GM13977 (cell line): ENCODE measurements around the gene IFITM10.

ENCODE experiments used
- DNase-seq: peaks from one replicate; pipeline ENCODE4 v3.0.0; 2012; ENCODE audit warnings: low spot score
- CTCF ChIP-seq: IDR thresholded peaks from 2 replicates; pipeline ENCODE4 v1.5.1; 2012; ENCODE audit warnings: mild to moderate bottlenecking, control low read depth; ENCODE audit not compliant: insufficient read depth; ENCODE audit errors: extremely low read depth, missing control alignments
- in situ Hi-C: fragments of 300-500 bp; cut with MboI; formaldehyde crosslinking; loops from one replicate; pipeline ENCODE4 v1.12.0; 2022; ENCODE audit warnings: low sequenced_read_pairs, low pct_unique_long_range_greater_than_20kb, mixed read lengths, inconsistent platforms; ENCODE audit not compliant: unreplicated experiment

IFITM10 gene

GRCh38 chr11:1768141-1768469 lies 17.7 kb upstream of the IFITM10 start:
- in situ Hi-C loops, result no loop called here
- no peak for DNase-seq

GRCh38 chr11:1767399-1768140 lies 17.2 kb upstream of the IFITM10 start:
- in situ Hi-C loops, result no loop called here
- no peak for TF ChIP-seq CTCF
- no peak for DNase-seq

More at GRCh38 chr11:1768141-1768469, 17.7 kb upstream of the IFITM10 start:
- TF ChIP-seq CTCF, result no peak

GRCh38 chr11:1766719-1767398 lies 16.5 kb upstream of the IFITM10 start:
- TF ChIP-seq CTCF, result no peak
- in situ Hi-C loops, result no loop called here
- DNase-seq, result no peak

- in situ Hi-C loops, result no loop called here
- peak; percentile 26 for TF ChIP-seq CTCF
- no peak for DNase-seq
Observed at GRCh38 chr11:1765871-1766718, 15.7 kb upstream of the IFITM10 start.

- peak; percentile 14 for TF ChIP-seq CTCF
Observed at GRCh38 chr11:1763796-1764661, 13.6 kb upstream of the IFITM10 start, which contains the start of gene CTSD. Gene CTSD, minus strand, starts transcription at chr11:1763927. Its CDS starts 68 bp downstream, at chr11:1763859.

GRCh38 chr11:1763336-1763795 lies 13.0 kb upstream of the IFITM10 start:
- in situ Hi-C loops, result no loop called here
- DNase-seq, result peak; percentile 64
- no peak for TF ChIP-seq CTCF

More at GRCh38 chr11:1763796-1764661, 13.6 kb upstream of the IFITM10 start, which contains the start of gene CTSD:
- peak; percentile 100 for DNase-seq
- in situ Hi-C loops, result no loop called here
